Measurements from ENCODE around the gene CTIF. TPM values are rescaled to one million over a fixed set of nuclear protein-coding genes. Genes with fewer than 3 reads are reported as not detected.
A peak's percentile ranks its signal among the peaks of the same experiment; 100 is the strongest.

The CTIF gene
- total and polyA plus RNA-seq, 12 donors = 44.5 to 74.1 (median 58.9) TPM

- Histone ChIP-seq H3K27ac (no peak overlapping the region), H3K9me3 (no peaks in the 10 kb centered on the region), H3K36me3 (no peaks in the 10 kb centered on the region), H3K4me3 (no peak overlapping the region), H3K4me1 (peaks cover 0 to 17% (median 9%) of the 10 kb centered on the region in 9 donors), H3K27me3 (no peaks in the 10 kb centered on the region)
- TF ChIP-seq CTCF (IDR thresholded peaks at IDR 0.05) = no peak
- DNase-seq (no peak), ATAC-seq (no peak)
- intact Hi-C loops (cut with DNase I) = loop anchor here in 2 of 10 donors (5.0 to 10.0 kb wide), 3 partner anchors 44 to 126 kb away; no protein-coding TSS in a partner anchor
- 83 to 84% methylated on average over 6 of the region's 6 CpGs for WGBS, 2 donors
Observed at GRCh38 chr18:48536516-48536915, 2.3 kb upstream of the CTIF start.

GRCh38 chr18:48539406-48540250 lies 797 bp downstream of the CTIF start:
- WGBS, 2 donors = 0 to 1% methylated on average over 69 to 70 of the region's 70 CpGs
- Histone ChIP-seq H3K4me3 (peak overlapping the region; percentile 72 to 90 (median 88)), H3K27me3 (no peaks in the 10 kb centered on the region), H3K9me3 (no peaks in the 10 kb centered on the region), H3K4me1 (peaks cover 3 to 41% (median 27%) of the 10 kb centered on the region in 9 donors), H3K36me3 (no peaks in the 10 kb centered on the region), H3K27ac (peak overlapping the region; percentile 89 to 97 (median 95))
- TF ChIP-seq CTCF (IDR thresholded peaks at IDR 0.05) = no peak
- ATAC-seq = peak; percentile 14 to 56 (median 39)
- peak; percentile 29 to 45 for DNase-seq
- intact Hi-C loops (cut with DNase I) = loop anchor here in 6 of 10 donors (5.0 to 10.0 kb wide), 9 partner anchors 43 to 125 kb away; no protein-coding TSS in a partner anchor

GRCh38 chr18:48540251-48541025 lies 1.6 kb downstream of the CTIF start:
- H3K9me3 ChIP-seq = no peaks in the 10 kb centered on the region
- H3K27me3 ChIP-seq = no peaks in the 10 kb centered on the region
- peak; percentile 49 to 78 (median 63) for ATAC-seq
- no peaks in the 10 kb centered on the region for H3K36me3 ChIP-seq
- DNase-seq = peak; percentile 65 to 66
- H3K4me1 ChIP-seq = peaks cover 6 to 49% (median 35%) of the 10 kb centered on the region in 9 donors
- peak in 6 of 9 donors; percentile 10 to 34 (median 17) for TF ChIP-seq CTCF (IDR thresholded peaks at IDR 0.05)
- peak overlapping the region; percentile 72 to 90 (median 88) for H3K4me3 ChIP-seq
- H3K27ac ChIP-seq = peak overlapping the region; percentile 89 to 97 (median 95)
- WGBS, 2 donors = 0% methylated on average over 79 to 86 of the region's 86 CpGs
- intact Hi-C loops (cut with DNase I) = loop anchor here in 6 of 10 donors (5.0 to 10.0 kb wide), 7 partner anchors 42 to 124 kb away; no protein-coding TSS in a partner anchor

Measured in heart right ventricle (tissue), 16 donors.